ENCODE data around the gene SDF4. TPM values are rescaled to one million over a fixed set of nuclear protein-coding genes. Genes with fewer than 3 reads are reported as not detected.
A peak's percentile ranks its signal among the peaks of the same experiment; 100 is the strongest.

The SDF4 gene
- total and polyA plus RNA-seq, 2 of the 13 experiments (the other 11 are each of a cell fraction or from before 2014, with no cell fraction given) = 80.8 to 107 TPM

- no peak for TF ChIP-seq DBP (CRISPR knock-in tag; IDR thresholded peaks at IDR 0.05; ENCODE audit: not compliant biosample characterization)
- 0 out of 2 replicates have a peak, but pooled peaks have one; percentile 6 for TF ChIP-seq ZNF441 (CRISPR knock-in tag; IDR thresholded peaks at IDR 0.05; ENCODE audit: borderline replicate concordance)
- TF ChIP-seq SAFB2 (CRISPR knock-in tag; IDR thresholded peaks at IDR 0.05; ENCODE audit: borderline replicate concordance, low read depth) = no peak
- TF ChIP-seq ZNF33B (CRISPR knock-in tag; IDR thresholded peaks at IDR 0.05) = 0 out of 2 replicates have a peak, but pooled peaks have one; percentile 38
- TF ChIP-seq ZNF768 (CRISPR knock-in tag; IDR thresholded peaks at IDR 0.05) = 0 out of 2 replicates have a peak, but pooled peaks have one; percentile 7
- no peak for TF ChIP-seq CENPX (CRISPR knock-in tag; IDR thresholded peaks at IDR 0.05)
- 0 out of 2 replicates have a peak, but pooled peaks have one; percentile 4 for TF ChIP-seq FOSL2 (CRISPR knock-in tag; IDR thresholded peaks at IDR 0.05)
- no peak for TF ChIP-seq ELF4 (CRISPR knock-in tag; IDR thresholded peaks at IDR 0.05; ENCODE audit: borderline replicate concordance)
- TF ChIP-seq ZNF782 (CRISPR knock-in tag; IDR thresholded peaks at IDR 0.05; ENCODE audit: borderline replicate concordance) = no peak
- no peak for TF ChIP-seq GLMP (CRISPR knock-in tag; IDR thresholded peaks at IDR 0.05; ENCODE audit: borderline replicate concordance)
- no peak for TF ChIP-seq ZNF674 (CRISPR knock-in tag; IDR thresholded peaks at IDR 0.05; ENCODE audit: low read depth)
- TF ChIP-seq BORCS8-MEF2B (CRISPR knock-in tag; IDR thresholded peaks at IDR 0.05) = no peak; the same call in 1 of the 2 replicates
- no peak for TF ChIP-seq ZNF230 (CRISPR knock-in tag; IDR thresholded peaks at IDR 0.05)
- TF ChIP-seq ZNF34 (CRISPR knock-in tag; IDR thresholded peaks at IDR 0.05; ENCODE audit: borderline replicate concordance) = no peak
- peak; percentile 31; the same call in 1 of the 2 replicates for TF ChIP-seq ZNF770 (CRISPR knock-in tag; IDR thresholded peaks at IDR 0.05)
- 0 out of 2 replicates have a peak, but pooled peaks have one; percentile 10 for TF ChIP-seq NRL (CRISPR knock-in tag; IDR thresholded peaks at IDR 0.05; ENCODE audit: borderline replicate concordance)
- TF ChIP-seq PHF21A (CRISPR knock-in tag; IDR thresholded peaks at IDR 0.05) = no peak
- TF ChIP-seq TAF1 (CRISPR knock-in tag; IDR thresholded peaks at IDR 0.05) = 0 out of 2 replicates have a peak, but pooled peaks have one; percentile 8
- no peak for TF ChIP-seq FIP1L1 (IDR thresholded peaks at IDR 0.05; ENCODE audit: borderline replicate concordance, insufficient read depth, low read depth, low read length)
- TF ChIP-seq SMARCE1 (IDR thresholded peaks at IDR 0.05; ENCODE audit: borderline replicate concordance) = no peak
- TF ChIP-seq ZNF878 (CRISPR knock-in tag; IDR thresholded peaks at IDR 0.05) = peak; percentile 4; the same call in 1 of the 2 replicates
- no peak for TF ChIP-seq SRY (CRISPR knock-in tag; IDR thresholded peaks at IDR 0.05)
- TF ChIP-seq RBFOX2 (IDR thresholded peaks at IDR 0.05; ENCODE audit: low read depth, low read length) = peak; percentile 4; the same call in 1 of the 2 replicates
- TF ChIP-seq ZNF160 (CRISPR knock-in tag; IDR thresholded peaks at IDR 0.05) = no peak
- TF ChIP-seq MTERF4 (CRISPR knock-in tag; IDR thresholded peaks at IDR 0.05) = peak; percentile 52; the same call in 1 of the 2 replicates
Observed at GRCh38 chr1:1274299-1274930, 42.6 kb upstream of the SDF4 start (continued).
